ENCODE data around the gene DLGAP1.

DNA sequence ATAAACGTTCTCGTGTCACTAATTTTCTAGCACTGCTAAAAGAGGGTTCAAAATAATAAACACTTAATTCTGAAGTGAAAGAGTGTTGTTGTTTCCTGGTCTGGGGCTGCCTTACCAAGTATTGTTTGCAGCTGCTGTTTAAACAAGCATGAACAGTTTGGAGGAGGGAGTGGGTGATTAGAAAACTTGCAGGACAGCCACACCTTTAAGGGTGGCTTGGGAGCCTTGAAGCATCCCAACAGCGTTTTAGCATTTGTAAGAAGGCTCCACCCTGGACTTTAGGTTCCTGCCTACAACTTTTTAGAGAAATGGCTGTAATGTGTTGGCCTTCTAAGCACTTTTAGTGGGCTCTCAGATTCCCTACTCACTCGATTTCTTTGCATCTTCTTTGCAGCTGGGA lies 633.6 kb downstream of the DLGAP1 start:
- no peak for TF ChIP-seq ZNF274 (IDR thresholded peaks at IDR 0.05; ENCODE audit: low read depth, low read length)
- no peak for TF ChIP-seq YY1 (IDR thresholded peaks at IDR 0.05; ENCODE audit: insufficient read depth, insufficient read length)
